ENCODE results near the gene FOXO6. TPM values are rescaled to one million over a fixed set of nuclear protein-coding genes. Genes with fewer than 3 reads are reported as not detected.

FOXO6 gene
- total and polyA plus RNA-seq, 9 of the 15 experiments (the other 6 are each of a cell fraction or from before 2014, with no cell fraction given), result 0.04 to 0.31 (median 0.12) TPM; not detected in 5

DNA sequence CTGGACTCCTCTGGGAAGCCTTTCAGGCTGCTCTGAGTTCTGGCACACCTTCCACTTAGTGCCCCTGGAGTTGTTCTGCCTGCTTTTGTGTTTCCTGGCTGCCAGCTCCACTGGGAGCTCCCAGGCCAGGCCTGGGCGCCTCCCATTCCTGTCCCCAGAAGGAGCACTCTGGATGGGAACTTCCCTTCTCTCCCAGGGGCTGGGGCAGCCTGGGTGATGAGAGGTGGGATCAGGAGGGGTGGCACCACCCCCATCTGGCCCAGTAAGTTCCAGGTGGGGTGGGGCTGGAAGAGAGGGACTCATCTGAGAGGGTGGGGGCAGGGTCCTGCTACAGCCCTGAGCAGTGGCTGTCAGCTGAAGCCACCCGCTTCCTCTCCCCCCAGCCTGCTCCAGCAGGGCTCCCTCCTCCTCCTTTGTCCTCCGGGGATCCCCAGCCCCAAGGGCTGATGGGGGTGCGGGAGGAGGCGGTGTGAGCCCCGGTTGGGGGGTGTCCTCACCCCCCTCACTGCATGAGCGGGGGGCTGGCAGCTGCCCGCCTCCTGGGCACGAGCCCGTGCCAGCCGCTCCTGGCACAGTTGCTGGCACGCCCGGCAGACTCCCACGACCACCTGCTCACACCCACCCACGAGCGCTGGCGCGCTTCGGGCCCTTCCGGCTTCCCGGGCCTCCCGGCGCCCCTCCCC lies 4.7 kb downstream of the FOXO6 start:
- Histone ChIP-seq H3K9me1 (ENCODE audit: control insufficient read depth, insufficient read depth, low read length) (no peaks in the 10 kb centered on the region), H3K27ac (ENCODE audit: extremely low read depth, low read depth, low read length) (no peak overlapping the region), H3K4me3 (no peak overlapping the region), H4K20me1 (replicated peaks; ENCODE audit: control insufficient read depth, insufficient read depth, low read length) (peaks cover 16% of the 10 kb centered on the region), H3K36me3 (ENCODE audit: control insufficient read depth, insufficient read depth, low read length) (no peaks in the 10 kb centered on the region), H3K79me2 (ENCODE audit: control insufficient read depth, insufficient read depth, low read length) (no peaks in the 10 kb centered on the region), H3K4me2 (ENCODE audit: insufficient read depth, low read length) (no peak overlapping the region), H3K9ac (ENCODE audit: insufficient read depth in 1 of 2, low read depth in 2 of 2, low read length in 2 of 2) (no peak overlapping the region), H3K4me1 (replicated peaks in 1 of 2; ENCODE audit: control insufficient read depth in 2 of 2, insufficient read depth in 2 of 2, low read length in 2 of 2) (peaks cover 0 to 30% of the 10 kb centered on the region in 2 experiments; a peak in 3 of 5 replicates), H3K27me3 (ENCODE audit: control insufficient read depth in 2 of 2, insufficient read depth in 2 of 2, low read length in 2 of 2) (peaks cover 11 to 53% of the 10 kb centered on the region in 2 experiments), H3K9me3 (replicated peaks; ENCODE audit: control insufficient read depth, insufficient read depth, low read depth, low read length) (no peaks in the 10 kb centered on the region), H2AFZ (ENCODE audit: low read depth, low read length) (no peak overlapping the region)
- POLR2A ChIA-PET, result interaction anchor here (0.6 kb wide), 2 partner anchors 21 to 1327 kb away, joined by 3 read pairs; no protein-coding TSS in a partner anchor
- DNase-seq (ENCODE audit: extremely low read depth in 1 of 4, low spot score in 3 of 4), result no peak
- ATAC-seq, result no peak
- no TSS peak for BruUV-seq (replicated peaks)
- intact Hi-C loops (cut with micrococcal nuclease), result no loop called here
- in situ Hi-C loops (cut with MboI), result no loop called here
- WGBS (ENCODE audit: insufficient coverage, low coverage, missing lambda C conversion rate), result 7% methylated on average over 10 of the region's 23 CpGs
- TF ChIP-seq ZNF165 (CRISPR knock-in tag; IDR thresholded peaks at IDR 0.05; ENCODE audit: borderline replicate concordance) (no peak), ZNF263 (CRISPR knock-in tag; IDR thresholded peaks at IDR 0.05; ENCODE audit: borderline replicate concordance) (peak; percentile 61)
- FAIRE-seq, result no peak
- CTCF ChIA-PET (ENCODE audit: low intra/inter-chr PET ratio), result no interaction called here

DNA sequence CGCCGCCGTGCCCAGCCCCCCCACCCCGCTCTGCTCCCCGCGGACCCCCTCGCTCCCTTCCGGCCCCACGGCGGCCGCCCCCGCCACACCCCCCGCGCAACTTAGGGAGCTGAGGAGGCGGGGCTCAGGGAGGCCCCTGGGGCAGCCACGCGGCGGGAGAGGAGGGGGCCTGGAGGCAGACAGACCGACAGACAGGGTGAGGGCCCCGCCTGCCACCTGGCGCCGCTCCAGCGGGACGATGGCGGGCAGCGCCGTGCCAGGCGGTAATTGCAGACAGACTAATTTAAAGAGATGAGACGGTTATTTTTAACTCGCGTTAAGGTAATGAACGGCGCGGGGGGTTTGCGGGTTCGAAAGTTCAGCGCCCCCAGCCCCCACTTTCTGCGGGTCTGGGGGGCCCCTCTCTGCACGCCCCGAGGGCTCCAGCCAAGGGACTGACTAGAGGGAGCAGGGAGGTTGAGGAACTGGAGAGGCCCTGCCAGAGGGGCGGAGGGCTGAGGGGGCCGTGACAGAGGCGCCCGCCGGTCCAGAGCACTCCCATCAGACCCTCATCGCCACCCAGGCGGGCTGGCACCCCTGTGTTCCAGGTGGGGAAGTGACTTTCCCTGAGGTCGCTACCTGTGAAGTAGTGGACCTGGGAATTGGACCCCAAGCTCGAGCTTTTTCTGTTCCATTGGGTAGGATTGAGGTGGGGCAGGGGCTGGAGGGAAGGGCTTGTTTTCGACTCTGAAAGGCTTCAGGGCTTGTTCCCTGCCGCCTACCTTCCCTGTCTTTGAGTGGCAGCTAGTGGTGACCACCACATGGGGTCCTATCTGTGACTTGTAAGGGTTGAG lies 5.4 kb downstream of the FOXO6 start:
- Histone ChIP-seq H3K4me1 (replicated peaks in 1 of 2; ENCODE audit: control insufficient read depth in 2 of 2, insufficient read depth in 2 of 2, low read length in 2 of 2) (peaks cover 3 to 29% of the 10 kb centered on the region in 2 experiments; a peak in 4 of 5 replicates), H3K27me3 (ENCODE audit: control insufficient read depth in 2 of 2, insufficient read depth in 2 of 2, low read length in 2 of 2) (peaks cover 11 to 53% of the 10 kb centered on the region in 2 experiments), H4K20me1 (replicated peaks; ENCODE audit: control insufficient read depth, insufficient read depth, low read length) (peaks cover 16% of the 10 kb centered on the region), H3K79me2 (ENCODE audit: control insufficient read depth, insufficient read depth, low read length) (no peaks in the 10 kb centered on the region), H3K9me3 (replicated peaks; ENCODE audit: control insufficient read depth, insufficient read depth, low read depth, low read length) (no peaks in the 10 kb centered on the region), H3K4me3 (no peak overlapping the region), H2AFZ (ENCODE audit: low read depth, low read length) (no peak overlapping the region), H3K27ac (ENCODE audit: extremely low read depth, low read depth, low read length) (no peak overlapping the region), H3K36me3 (ENCODE audit: control insufficient read depth, insufficient read depth, low read length) (no peaks in the 10 kb centered on the region), H3K9ac (ENCODE audit: insufficient read depth in 1 of 2, low read depth in 2 of 2, low read length in 2 of 2) (no peak overlapping the region), H3K9me1 (ENCODE audit: control insufficient read depth, insufficient read depth, low read length) (no peaks in the 10 kb centered on the region), H3K4me2 (ENCODE audit: insufficient read depth, low read length) (no peak overlapping the region)
- ATAC-seq (no peak), DNase-seq (ENCODE audit: extremely low read depth in 1 of 4, low spot score in 3 of 4) (peak in 2 of 4 experiments; percentile 38 to 41), FAIRE-seq (no peak)
- in situ Hi-C loops (cut with MboI) (no loop called here), intact Hi-C loops (cut with micrococcal nuclease) (no loop called here)
- ChIA-PET CTCF (ENCODE audit: low intra/inter-chr PET ratio) (no interaction called here), POLR2A (interaction anchor here (0.8 kb wide), 2 partner anchors 9 to 32 kb away, joined by 3 to 4 read pairs; no protein-coding TSS in a partner anchor)
- 25% methylated on average over 45 of the region's 51 CpGs for WGBS (ENCODE audit: insufficient coverage, low coverage, missing lambda C conversion rate)
- BruUV-seq (replicated peaks), result no TSS peak
- TF ChIP-seq SREBF2 (CRISPR knock-in tag; IDR thresholded peaks at IDR 0.05), result no peak
- TF ChIP-seq, protein P1, sequence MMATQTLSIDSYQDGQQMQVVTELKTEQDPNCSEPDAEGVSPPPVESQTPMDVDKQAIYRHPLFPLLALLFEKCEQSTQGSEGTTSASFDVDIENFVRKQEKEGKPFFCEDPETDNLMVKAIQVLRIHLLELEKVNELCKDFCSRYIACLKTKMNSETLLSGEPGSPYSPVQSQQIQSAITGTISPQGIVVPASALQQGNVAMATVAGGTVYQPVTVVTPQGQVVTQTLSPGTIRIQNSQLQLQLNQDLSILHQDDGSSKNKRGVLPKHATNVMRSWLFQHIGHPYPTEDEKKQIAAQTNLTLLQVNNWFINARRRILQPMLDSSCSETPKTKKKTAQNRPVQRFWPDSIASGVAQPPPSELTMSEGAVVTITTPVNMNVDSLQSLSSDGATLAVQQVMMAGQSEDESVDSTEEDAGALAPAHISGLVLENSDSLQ (IDR thresholded peaks at IDR 0.05), result peak; percentile 39; the same call in 1 of the 2 replicates

Measured in K562 (cell line).